ENCODE results near the gene RHO.
A peak's percentile ranks its signal among the peaks of the same experiment; 100 is the strongest.

Gene RHO

DNA sequence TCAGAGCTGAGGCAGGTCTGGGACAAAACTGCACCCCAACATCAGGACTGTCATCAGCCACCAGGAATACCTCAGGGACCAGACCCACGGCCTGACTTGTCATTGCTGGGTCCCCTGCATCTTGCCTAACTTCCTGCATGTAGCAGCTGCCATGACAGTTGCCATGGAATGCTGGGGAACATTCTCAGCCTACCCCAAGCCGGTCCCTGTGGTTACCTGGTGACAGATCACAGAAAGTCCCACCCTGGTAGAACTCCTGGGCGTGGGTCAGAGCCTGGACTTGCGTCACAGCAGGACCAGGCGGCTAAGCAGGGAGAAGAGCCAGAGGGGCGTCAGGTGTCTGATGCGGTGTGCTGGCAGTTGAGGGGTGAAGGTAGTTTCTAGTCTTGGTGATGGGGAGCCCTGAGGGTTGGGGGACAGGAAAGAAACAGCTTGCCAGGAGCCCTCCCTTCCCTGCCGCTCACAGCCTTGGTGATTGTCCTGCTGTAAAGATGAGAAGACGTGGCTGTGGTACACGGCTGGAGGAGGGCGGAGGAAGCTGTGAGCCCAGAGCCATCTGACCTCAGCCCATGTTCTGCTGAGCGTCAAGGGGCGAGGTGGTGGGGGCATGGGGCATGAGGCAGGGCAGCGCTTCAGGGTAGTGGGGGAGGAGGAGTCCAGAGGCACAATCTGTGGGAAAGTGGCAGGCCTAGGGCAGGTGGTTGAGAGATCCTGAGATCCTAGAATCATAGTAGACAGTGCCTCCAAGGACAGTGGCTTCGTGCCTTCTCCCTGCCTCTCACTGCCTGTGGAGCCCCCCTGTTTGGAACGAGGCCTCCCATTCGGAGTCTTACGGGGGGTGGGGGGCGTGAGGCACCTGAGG, 19.9 kb downstream of the RHO start:
- DNase-seq, result no peak

- DNase-seq, result no peak
These were observed 20.8 kb downstream of the RHO start for GRCh38 chr3:129549006-129549800.

DNA sequence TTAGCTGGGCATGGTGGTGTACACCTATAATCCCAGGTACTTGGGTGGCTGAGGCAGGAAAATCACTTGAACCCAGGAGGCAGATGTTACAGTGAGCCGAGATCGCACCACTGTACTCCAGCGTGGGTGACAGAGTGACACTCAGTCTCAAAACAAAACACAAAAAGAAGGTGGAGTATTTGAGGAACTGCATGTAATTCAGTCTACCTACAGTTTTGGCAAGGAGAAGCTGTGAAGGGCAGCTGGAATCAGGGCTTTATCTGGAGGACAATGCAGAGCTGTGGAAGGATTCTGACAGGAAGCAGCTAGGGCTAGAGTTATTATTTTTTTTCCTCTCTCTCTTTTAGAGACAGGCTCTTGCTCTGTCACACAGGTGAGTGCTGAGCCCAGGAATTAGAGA, 21.4 kb downstream of the RHO start:
- DNase-seq, result no peak

GRCh38 chr3:129552287-129553050, 24.0 kb downstream of the RHO start:
- DNase-seq, result no peak

DNA sequence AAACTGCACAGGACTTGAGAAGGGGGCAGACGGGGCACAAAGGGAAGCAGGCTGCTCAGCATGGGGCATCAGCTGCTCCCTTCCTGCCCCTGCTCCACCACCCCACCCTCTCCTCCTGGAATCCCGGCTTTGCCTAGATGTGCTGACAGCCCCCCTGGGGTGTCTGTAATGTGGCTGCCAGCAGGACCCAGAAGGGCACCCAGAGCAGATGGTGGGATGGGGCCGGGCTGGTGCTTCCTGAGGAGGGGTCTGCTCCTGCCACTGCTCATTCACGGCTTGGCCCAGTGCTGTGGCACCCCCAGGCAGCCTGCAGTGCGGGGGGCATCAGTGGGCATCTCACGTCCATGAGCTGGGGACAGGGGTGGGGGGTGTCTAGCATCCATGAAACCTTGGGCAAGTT, 24.7 kb downstream of the RHO start:
- DNase-seq, result no peak

GRCh38 chr3:129553719-129554118, 25.3 kb downstream of the RHO start:
- no peak for DNase-seq

DNA sequence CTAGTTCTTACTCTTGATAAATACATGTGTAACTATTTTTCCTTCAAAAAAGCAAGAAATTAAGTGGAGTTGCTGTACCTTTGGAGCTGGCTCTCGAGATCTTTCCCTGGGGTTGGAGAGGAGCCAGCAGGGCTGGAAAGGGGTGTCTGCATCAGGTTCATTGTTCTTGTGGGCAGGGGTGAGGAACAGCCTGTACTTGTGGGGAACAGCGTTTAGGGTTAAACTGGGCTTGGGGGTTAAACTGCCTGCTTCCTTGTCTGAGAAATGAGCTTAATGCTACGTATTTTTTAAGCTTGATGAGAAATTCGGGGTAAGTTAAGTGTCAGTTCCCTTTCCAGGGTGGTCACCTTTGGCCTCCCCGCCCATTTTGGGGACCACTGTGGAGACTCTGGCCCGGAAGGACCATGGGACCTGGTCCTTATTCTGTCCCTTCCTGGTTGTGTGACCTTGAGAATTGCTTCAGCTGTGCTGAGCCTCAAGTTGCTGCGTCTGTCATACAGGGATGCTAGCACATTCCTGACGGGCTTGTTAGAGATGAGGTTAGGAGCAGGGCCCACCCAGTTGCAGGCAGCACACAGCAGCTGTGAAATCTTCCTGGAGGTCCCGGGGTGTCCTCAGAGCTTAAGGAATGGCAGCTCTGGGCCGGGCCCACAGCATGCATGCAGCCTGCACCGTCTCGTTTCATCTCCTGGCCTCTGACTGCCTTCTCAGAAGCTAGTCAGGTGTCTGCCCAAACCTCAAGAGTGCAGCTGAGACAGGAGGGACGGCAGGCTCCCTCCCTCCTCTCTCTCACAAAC, 26.1 kb downstream of the RHO start:
- peak; percentile 54 for DNase-seq

- DNase-seq, result no peak
These were observed 26.7 kb downstream of the RHO start for GRCh38 chr3:129555153-129555550.

DNA sequence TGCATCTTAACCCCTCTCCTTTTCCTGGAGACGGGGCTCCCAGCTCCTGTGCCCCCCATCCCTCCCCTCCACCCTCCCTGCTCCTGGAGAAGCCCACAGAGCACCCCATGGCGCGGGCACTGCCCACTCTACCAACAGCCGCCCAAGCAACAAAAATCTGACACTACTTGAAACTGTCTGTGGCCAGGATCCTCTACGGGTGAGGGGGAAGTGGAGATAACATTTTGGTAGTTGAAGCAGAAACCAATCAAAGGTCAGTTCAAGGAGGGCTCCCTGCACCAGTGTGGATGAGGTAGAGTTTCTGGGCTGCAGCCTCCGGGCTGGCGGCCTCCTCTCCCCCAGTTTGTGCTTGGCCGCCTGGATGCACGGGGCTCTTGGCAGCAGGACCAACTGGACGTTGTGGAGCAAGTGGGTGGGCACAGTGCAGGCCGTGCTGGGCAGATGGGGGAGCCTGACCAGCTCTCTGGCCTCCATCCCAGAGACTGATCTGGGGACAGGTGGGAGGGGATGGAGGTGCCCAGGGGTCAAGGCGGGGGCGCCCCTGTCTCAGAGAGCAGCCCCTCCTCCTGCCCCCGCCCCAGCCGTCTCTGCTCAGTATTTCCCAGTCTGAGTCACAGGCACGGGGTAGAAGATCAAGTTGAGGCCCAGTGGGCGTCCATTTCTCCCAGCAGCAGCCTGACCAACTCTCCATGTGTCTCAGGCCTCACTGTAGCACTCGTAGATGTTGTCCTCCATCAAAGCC, 27.3 kb downstream of the RHO start:
- no peak for DNase-seq

- no peak for DNase-seq
These were observed 27.9 kb downstream of the RHO start for GRCh38 chr3:129556358-129556695.

- DNase-seq, result peak; percentile 52
These were observed 28.6 kb downstream of the RHO start for GRCh38 chr3:129556890-129557547.

GRCh38 chr3:129557548-129557894, 29.1 kb downstream of the RHO start:
- DNase-seq, result no peak

DNA sequence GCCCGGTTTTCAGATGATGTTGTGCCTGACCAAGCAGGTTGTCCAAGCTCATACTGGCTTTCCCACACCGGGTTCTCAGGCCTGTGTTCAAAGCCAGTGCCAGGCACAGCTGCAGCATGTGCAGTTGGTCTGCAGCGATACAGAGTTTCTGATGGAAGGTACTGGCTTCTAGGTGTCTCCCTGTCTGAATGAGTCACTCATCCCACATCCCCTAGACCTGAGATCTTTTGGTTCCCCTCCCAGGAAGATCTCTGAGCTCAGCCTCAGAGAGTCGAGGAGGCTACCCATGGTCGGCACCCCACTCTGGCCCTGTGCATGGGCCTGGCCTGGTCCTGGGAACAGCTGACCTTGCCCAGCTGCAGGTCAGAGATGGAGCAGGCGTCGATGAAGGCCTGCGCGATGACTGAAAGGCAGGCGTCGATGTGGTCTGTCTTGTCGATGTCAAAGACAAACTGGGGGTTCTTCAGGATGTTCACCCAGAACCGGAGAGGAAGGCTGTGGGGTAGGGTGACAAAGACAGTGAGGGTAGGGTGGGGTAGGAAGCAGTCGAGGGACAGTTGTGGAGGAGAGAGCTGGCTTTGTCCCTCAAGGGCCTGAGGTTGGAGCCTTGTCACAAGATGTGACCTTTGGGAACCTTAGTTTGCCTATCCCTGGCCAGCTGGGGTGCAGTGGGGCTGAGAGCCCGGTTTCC, 29.8 kb downstream of the RHO start:
- DNase-seq, result no peak

- peak; percentile 33 for DNase-seq
These were observed 30.5 kb downstream of the RHO start for GRCh38 chr3:129558772-129559564.

- DNase-seq, result no peak
These were observed 31.2 kb downstream of the RHO start for GRCh38 chr3:129559565-129560079.

DNA sequence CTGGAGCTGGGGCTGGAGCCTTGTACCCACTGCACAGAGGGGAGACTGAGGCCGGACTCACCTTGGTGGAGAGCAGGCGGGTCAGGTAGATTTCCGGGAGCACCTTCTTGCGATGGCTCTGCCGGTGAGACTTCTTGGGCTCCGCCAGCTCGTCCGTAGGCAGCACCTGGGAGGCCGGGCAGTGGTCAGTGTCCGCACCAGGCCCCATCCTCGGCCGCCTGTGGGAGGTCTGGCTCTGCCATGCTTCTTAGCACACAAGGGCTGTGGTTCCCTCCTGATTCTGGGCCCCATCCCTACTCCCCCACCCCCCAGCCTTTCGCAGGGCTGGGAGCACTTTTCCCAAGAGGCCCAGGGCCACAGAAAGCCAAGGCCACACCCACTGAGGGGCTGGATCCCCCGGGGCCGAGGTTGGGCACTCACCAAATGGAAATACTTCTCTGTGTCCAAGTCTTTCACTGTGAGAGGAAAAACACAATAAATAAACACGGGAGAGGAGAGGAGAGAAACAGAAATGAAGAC, 31.9 kb downstream of the RHO start:
- peak; percentile 45 for DNase-seq

GRCh38 chr3:129560911-129561594, 32.6 kb downstream of the RHO start:
- DNase-seq, result peak; percentile 75

GRCh38 chr3:129561619-129562248, 33.3 kb downstream of the RHO start:
- no peak for DNase-seq
